PC-3 (cell line): Measurements from ENCODE around the gene RFC4.

Experiments
- CTCF ChIP-seq: fragments of 300-600 bp; sonication (generic); conservative IDR thresholded peaks from 2 replicates; pipeline ENCODE4 v1.5.1; 2017; ENCODE audit warnings: antibody characterized with exemption, low read depth, mild to moderate bottlenecking, low read length
- EZH2 ChIP-seq: fragments of 300-600 bp; sonication (generic); IDR thresholded peaks from one replicate; pipeline ENCODE4 v1.6.1; 2017; ENCODE audit warnings: antibody characterized with exemption, mild to moderate bottlenecking, low read length; ENCODE audit not compliant: unreplicated experiment

- TF ChIP-seq CTCF (no peak), EZH2 (no peak)
Observed at GRCh38 chr3:186784820-186785494, 21.3 kb downstream of the RFC4 start.
